Activated T-helper 17 cell treated with anti-CD3 and anti-CD28 coated beads, Interleukin-2, amount 50 U/mL, for 72 hours (primary cell): ENCODE data around the gene NT5C3A. TPM values are rescaled to one million over a fixed set of nuclear protein-coding genes. Genes with fewer than 3 reads are reported as not detected.
A peak's percentile ranks its signal among the peaks of the same experiment; 100 is the strongest.

Source experiments
- ATAC-seq: fragments of 150-1000 bp; cut with Tn5 transposase; replicated peaks from 2 replicates; pipeline ENCODE4 v1.10.0; 2021; ENCODE audit warnings: mild to moderate bottlenecking, moderate library complexity
- H3K27ac Mint-ChIP-seq: one replicate; pipeline ENCODE4 v1.8.0; 2022; ENCODE audit warnings: mixed read lengths
- H3K27me3 Mint-ChIP-seq: one replicate; pipeline ENCODE4 v1.8.0; 2022; ENCODE audit warnings: mixed read lengths
- H3K36me3 Mint-ChIP-seq: one replicate; pipeline ENCODE4 v1.8.0; 2022; ENCODE audit warnings: low read depth, mild to moderate bottlenecking, mixed read lengths
- H3K4me1 Mint-ChIP-seq: one replicate; pipeline ENCODE4 v1.8.0; 2022; ENCODE audit warnings: mixed read lengths
- H3K4me3 Mint-ChIP-seq: one replicate; pipeline ENCODE4 v1.8.0; 2022; ENCODE audit warnings: mild to moderate bottlenecking, mixed read lengths
- H3K9me3 Mint-ChIP-seq: one replicate; pipeline ENCODE4 v1.8.0; 2022; ENCODE audit warnings: mixed read lengths
- total RNA-seq, 2 donors: library from RNA; stranded (reverse); gene quantifications; one replicate each; pipeline ENCODE4 v1.2.3, GENCODE V29; 2022

NT5C3A gene
- total RNA-seq, 2 donors from 2014 or later: 35.0 to 35.7 TPM

DNA sequence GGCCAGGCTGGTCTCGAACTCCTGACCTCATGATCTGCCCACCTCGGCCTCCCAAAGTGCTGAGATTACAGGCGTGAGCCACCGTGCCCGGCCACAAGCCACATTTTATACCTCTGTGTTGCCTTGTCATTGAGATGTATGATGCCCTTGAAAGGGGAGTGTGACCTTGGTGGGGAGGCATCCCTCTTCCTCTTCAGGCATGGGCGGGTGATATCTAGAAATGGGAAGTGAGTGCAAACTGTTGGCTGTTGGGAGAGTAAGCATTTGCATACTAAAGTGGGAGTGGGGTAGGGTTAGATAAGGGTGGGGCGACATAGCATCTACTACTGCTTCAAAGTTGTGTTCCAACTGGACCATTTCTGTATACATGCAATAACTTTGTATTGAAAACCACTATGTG is 26.6 kb upstream of the NT5C3A start:
- Mint-ChIP-seq H3K9me3 (no peaks in the 10 kb centered on the region), H3K36me3 (peaks cover 16% of the 10 kb centered on the region), H3K27ac (no peak overlapping the region), H3K27me3 (no peaks in the 10 kb centered on the region), H3K4me3 (no peak overlapping the region), H3K4me1 (no peaks in the 10 kb centered on the region)
- no peak for ATAC-seq

DNA sequence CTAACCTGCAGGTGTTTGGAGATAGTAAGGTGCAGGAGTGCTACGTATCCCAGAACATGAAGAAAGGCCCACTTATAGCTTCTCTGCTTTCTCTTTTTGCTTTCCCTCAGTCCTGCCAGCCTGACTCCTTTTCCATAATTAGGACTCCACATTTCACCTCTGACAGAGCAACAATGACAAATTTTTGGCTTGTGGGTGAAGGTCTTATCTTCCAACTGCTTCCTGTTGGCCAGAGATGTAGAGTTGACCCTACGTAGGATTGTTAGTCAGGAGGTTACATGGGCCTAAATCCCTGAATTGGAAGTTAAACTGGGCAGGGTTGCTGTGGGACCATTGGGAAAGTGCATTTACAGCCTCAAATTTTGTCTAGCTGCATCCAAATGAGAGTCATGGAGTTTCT is 25.3 kb upstream of the NT5C3A start:
- no peaks in the 10 kb centered on the region for H3K4me1 Mint-ChIP-seq
- H3K36me3 Mint-ChIP-seq: peaks cover 4% of the 10 kb centered on the region
- H3K27ac Mint-ChIP-seq: no peak overlapping the region
- no peak overlapping the region for H3K4me3 Mint-ChIP-seq
- no peaks in the 10 kb centered on the region for H3K9me3 Mint-ChIP-seq
- H3K27me3 Mint-ChIP-seq: no peaks in the 10 kb centered on the region
- ATAC-seq: no peak

DNA sequence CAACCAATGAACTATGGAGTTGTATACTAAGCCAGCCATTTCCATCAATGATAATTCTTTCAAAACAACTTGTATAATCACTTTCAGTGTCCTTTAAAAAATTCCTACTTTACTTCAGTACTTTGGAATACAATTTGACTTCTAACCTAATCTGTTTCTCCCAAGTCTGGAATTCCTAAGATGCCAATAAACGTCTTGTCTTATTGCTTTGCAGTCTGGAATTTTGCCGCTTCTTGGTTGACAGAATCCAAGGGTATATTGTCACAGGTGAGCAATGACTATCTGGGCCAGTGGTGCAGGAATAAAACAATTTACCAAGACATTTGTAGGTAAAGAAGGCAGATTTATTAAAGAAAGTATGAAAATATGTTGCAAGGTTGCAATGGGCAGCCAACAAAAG is 24.8 kb upstream of the NT5C3A start:
- no peaks in the 10 kb centered on the region for H3K9me3 Mint-ChIP-seq
- no peak overlapping the region for H3K4me3 Mint-ChIP-seq
- H3K4me1 Mint-ChIP-seq: no peaks in the 10 kb centered on the region
- ATAC-seq: no peak
- no peak overlapping the region for H3K27ac Mint-ChIP-seq
- H3K36me3 Mint-ChIP-seq: no peaks in the 10 kb centered on the region
- H3K27me3 Mint-ChIP-seq: no peaks in the 10 kb centered on the region

DNA sequence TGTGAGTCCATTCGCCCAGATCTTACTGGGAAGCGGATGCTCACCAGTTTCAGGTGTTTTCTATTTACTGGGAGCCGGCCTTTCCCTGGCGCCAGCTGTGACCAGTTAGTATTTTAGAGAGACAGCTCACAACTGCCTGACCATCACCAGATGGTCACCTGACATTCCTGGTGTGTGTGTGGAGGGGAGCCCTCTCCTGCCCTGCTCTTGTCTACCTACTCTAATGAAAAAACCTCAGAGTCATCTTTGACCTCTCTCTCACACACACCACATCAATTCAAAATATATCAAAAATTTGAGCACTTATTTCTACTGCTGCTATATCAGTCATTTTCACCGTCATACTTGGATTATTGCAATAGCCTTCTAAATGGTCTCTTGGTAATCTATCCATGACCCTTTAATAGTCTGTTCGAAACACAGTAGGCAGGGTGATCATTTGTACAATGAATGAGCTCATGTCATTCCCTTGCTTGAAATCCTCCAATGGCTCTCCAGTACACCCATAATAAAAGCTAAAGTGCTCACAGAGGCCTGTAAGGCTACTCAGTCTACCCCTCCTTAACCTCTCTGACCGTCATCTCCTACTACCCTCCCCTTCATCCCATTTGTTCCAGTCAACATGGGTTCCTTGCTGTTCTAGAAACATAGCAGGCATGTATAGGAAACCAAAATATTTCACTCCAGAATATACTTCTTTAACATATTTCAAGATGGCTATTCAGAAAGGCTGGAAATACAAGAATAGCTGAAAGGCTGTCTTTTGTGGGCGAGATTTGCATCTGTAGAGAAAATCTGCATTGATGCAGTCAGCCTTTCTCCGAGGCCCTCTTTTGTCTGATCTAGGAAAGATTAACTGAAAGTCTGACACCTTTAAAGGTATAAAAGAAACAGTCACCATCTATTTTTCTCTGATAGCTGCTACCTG is 17.5 kb upstream of the NT5C3A start:
- H3K9me3 Mint-ChIP-seq: no peaks in the 10 kb centered on the region
- ATAC-seq: no peak
- H3K4me3 Mint-ChIP-seq: no peak overlapping the region
- H3K27ac Mint-ChIP-seq: no peak overlapping the region
- no peaks in the 10 kb centered on the region for H3K36me3 Mint-ChIP-seq
- no peaks in the 10 kb centered on the region for H3K27me3 Mint-ChIP-seq
- H3K4me1 Mint-ChIP-seq: no peaks in the 10 kb centered on the region

DNA sequence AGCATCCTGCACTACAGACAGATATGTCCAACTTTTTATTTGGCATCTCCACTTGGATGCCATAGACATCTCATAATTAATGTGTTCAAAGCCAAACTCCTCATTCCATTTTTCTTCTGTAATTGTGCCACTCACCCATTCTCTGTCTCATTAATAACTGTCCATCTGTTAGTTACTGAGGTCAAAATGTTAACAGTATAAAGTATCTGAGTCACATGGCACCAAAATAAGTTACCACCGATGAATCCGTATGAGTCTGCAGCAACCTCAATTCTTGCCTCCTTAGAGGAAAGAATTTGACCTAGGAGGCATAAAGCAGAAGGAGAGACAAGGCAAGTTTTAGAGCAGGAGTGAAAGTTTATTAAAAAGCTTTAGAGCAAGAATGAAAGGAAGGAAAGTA is 16.5 kb upstream of the NT5C3A start:
- Mint-ChIP-seq H3K4me1 (no peaks in the 10 kb centered on the region), H3K27me3 (no peaks in the 10 kb centered on the region), H3K27ac (no peak overlapping the region), H3K9me3 (no peaks in the 10 kb centered on the region), H3K4me3 (no peak overlapping the region), H3K36me3 (no peaks in the 10 kb centered on the region)
- ATAC-seq: no peak

DNA sequence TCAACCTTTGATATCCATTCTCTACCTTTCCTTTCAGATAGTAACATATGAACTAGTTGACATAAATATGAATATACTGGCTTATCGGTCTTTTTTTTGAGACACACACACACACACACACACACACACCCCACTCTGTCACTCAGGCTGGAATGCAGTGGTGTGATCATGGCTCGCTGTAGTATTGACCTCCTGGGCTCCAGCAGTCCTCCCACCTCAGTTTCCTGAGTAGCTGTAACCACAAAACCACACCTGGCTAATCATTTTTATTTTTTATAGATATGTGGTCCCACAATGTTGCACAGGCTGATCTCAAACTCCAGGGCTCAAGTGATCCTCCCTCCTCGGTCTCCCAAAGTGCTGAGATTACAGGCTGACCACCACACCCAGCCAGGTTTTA is 14.2 kb upstream of the NT5C3A start:
- Mint-ChIP-seq H3K4me1 (no peaks in the 10 kb centered on the region), H3K27ac (no peak overlapping the region), H3K36me3 (no peaks in the 10 kb centered on the region)

DNA sequence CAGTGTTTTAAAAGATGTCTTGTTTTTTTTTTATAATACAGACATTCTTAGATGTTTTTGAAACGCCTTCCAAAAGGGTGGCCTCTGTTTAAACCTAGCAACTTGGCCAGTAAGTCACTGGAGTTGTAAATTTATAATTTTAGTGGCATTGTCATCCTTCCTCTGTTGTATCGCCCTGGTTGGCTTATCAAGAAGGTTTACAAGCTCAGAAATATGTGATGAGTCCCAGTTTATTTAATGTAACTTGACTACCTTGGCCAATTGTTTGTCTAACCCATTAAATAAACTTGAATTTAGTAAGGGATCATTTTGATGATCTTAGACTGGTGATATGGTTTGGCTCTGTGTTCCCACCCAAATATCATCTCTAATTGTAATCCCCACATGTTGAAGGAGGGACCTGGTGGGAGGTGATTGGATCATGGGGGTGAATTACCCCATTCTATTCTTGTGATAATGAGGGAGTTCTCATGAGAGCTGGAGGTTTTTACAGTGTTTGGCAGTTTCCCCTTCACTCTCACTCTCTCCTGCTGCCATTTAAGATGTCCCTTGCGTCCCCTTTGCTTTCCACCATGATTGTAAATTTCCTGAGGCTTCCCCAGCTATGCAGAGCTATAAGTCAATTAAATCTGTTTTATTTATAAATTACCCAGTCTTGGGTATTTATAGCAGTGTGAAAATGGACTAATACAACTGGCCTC is 13.4 kb upstream of the NT5C3A start:
- Mint-ChIP-seq H3K4me1 (no peaks in the 10 kb centered on the region), H3K36me3 (no peaks in the 10 kb centered on the region), H3K4me3 (no peak overlapping the region), H3K9me3 (no peaks in the 10 kb centered on the region), H3K27me3 (peaks cover 7% of the 10 kb centered on the region), H3K27ac (no peak overlapping the region)
- ATAC-seq: no peak

More for the DNA sequence above, 14.2 kb upstream of the NT5C3A start:
- Mint-ChIP-seq H3K9me3 (no peaks in the 10 kb centered on the region), H3K4me3 (no peak overlapping the region), H3K27me3 (peaks cover 2% of the 10 kb centered on the region)
- peak; percentile 26 for ATAC-seq

DNA sequence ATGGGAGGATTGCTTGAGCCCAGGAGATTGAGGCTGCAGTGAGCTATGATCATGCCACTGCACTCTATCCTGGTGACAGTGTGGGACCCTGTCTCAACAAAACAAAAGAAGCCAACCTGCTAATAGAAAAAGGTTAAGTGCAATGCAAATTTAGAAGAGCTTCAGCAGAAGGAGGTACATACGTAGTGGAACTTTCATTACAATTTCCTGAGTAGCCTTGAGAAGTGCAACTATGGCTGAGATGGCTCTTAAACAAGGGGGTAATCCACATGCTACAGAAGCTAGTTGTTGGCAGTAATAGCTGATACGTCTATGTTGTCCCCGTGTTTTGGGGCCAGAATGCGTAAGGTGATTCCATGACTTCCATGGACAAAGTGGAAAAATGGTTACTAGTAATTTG is 10.7 kb upstream of the NT5C3A start:
- Mint-ChIP-seq H3K36me3 (no peaks in the 10 kb centered on the region), H3K27ac (no peak overlapping the region), H3K4me3 (no peak overlapping the region), H3K4me1 (no peaks in the 10 kb centered on the region), H3K27me3 (peaks cover 7% of the 10 kb centered on the region), H3K9me3 (peaks cover 9% of the 10 kb centered on the region)
- no peak for ATAC-seq

DNA sequence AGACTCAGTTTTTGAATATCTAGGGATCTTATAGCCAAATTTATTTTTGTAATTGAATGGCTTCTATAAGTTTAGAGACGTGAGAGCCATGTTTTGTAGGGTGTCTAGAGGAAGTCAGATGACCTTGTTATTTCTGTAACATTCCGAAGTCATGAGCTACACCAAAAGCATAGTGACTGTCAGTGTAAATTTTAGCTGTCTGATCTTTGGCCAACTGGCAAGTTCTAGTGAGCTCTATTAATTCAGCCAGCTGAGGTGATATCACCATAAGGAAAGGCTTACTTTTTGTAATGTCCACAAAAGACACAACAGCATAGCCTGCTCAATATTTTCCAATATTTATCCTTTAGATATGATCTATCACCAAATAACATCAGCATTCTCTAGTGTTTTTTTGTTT is 9.9 kb upstream of the NT5C3A start:
- peaks cover 9% of the 10 kb centered on the region for H3K9me3 Mint-ChIP-seq
- H3K36me3 Mint-ChIP-seq: no peaks in the 10 kb centered on the region
- ATAC-seq: no peak
- H3K27me3 Mint-ChIP-seq: peaks cover 7% of the 10 kb centered on the region
- H3K4me3 Mint-ChIP-seq: no peak overlapping the region
- no peaks in the 10 kb centered on the region for H3K4me1 Mint-ChIP-seq
- no peak overlapping the region for H3K27ac Mint-ChIP-seq

DNA sequence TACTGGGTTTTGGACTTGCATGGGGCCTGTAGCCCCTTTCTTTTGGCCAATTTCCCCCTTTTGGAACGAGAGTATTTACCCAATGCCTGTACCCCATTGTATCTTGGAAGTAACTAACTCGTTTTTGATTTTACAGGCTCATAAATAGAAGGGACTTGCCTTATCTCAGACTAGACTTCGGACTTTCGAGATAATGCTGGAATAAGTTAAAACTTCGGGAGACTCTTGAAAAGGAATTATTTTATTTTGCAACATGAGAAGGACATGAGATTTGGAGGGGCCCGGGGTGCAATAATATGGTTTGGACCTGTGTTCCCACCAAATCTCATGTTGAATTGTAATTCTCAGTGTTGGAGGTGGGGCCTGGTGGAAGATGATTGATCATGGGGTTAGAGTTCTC is 8.3 kb upstream of the NT5C3A start:
- Mint-ChIP-seq H3K27me3 (peaks cover 7% of the 10 kb centered on the region), H3K27ac (no peak overlapping the region), H3K4me3 (no peak overlapping the region), H3K4me1 (no peaks in the 10 kb centered on the region), H3K9me3 (peaks cover 9% of the 10 kb centered on the region), H3K36me3 (no peaks in the 10 kb centered on the region)
- ATAC-seq: no peak

DNA sequence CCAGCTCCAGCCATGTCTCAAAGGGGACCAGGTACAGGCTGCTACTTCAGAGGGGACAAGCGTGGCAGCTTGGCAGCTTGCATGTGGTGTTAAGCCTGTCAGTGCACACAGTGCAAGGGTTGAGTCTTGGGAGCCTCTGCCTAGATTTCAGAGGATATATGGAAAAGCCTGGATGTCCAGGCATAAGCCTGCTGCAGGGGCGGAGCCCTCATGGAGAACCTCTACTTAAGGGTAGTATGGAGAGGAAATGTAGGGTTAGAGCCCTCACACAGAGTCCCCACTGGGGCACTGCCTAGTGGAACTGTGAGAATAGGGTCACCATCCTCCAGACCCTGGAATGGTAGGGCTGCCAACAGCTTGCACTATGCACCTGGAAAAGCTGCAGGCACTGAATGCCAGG is 7.7 kb upstream of the NT5C3A start:
- ATAC-seq: no peak
- no peaks in the 10 kb centered on the region for H3K36me3 Mint-ChIP-seq
- no peak overlapping the region for H3K27ac Mint-ChIP-seq
- H3K4me3 Mint-ChIP-seq: no peak overlapping the region
- H3K4me1 Mint-ChIP-seq: no peaks in the 10 kb centered on the region
- peaks cover 7% of the 10 kb centered on the region for H3K27me3 Mint-ChIP-seq
- peaks cover 9% of the 10 kb centered on the region for H3K9me3 Mint-ChIP-seq

DNA sequence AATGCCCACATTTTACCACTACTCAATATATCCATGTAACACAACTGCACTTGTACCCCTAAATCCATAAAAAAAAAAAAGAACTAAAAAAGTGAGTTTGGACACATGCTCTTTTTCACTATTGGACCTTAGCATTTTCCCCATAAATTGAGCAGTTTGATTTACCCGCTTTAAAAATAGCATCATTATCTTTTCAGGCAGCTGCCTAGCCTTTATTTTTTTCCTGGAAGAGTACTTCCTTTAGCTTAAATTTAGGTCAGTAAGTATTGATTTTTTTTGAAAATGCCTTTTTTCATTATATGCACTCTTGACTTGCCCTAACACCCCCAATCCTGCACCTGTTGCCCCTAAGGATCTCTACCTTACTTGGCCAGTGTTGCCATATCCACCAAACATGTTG is 5.3 kb upstream of the NT5C3A start:
- Mint-ChIP-seq H3K4me1 (no peaks in the 10 kb centered on the region), H3K9me3 (peaks cover 9% of the 10 kb centered on the region), H3K4me3 (no peak overlapping the region), H3K27ac (no peak overlapping the region), H3K36me3 (no peaks in the 10 kb centered on the region), H3K27me3 (peaks cover 7% of the 10 kb centered on the region)
- no peak for ATAC-seq

DNA sequence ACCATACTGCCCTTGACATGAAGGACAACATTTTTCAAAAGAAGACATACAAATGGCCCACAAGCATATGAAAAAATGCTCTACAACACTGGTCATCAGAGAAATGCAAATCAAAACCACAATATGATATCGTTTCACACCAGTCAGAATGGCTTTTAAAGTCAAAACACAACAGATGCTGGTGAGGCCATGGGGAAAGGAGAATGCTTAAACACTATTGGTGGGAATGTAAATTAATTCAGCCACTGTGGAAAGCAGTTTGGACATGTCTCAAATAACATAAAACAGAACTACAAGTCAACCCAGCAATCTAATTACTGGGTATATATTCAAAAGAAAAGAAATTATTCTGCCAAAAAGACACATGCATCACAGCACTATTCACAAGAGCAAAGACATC is 4.2 kb upstream of the NT5C3A start:
- Mint-ChIP-seq H3K27me3 (peaks cover 6% of the 10 kb centered on the region), H3K9me3 (peaks cover 9% of the 10 kb centered on the region), H3K4me1 (no peaks in the 10 kb centered on the region), H3K36me3 (no peaks in the 10 kb centered on the region), H3K27ac (no peak overlapping the region), H3K4me3 (no peak overlapping the region)
- ATAC-seq: no peak

DNA sequence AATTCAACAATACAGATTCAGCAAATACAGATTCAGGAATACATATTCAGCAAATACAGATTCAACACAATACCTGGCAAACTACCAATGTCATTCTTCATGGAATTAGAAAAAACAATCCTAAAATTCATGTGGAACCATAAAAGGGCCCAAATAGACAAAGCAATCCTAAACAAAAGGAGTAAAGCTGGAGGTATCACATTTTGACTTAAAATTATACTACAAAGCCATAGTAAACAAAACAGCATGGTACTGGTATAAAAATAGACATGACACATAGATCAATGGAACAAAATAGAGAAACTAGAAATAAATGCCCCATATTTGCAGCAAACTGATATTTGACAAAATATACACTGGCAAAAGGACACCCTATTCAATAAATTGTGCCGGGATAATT is 3.4 kb upstream of the NT5C3A start:
- H3K9me3 Mint-ChIP-seq: peaks cover 9% of the 10 kb centered on the region
- no peaks in the 10 kb centered on the region for H3K27me3 Mint-ChIP-seq
- no peak for ATAC-seq
- H3K4me1 Mint-ChIP-seq: no peaks in the 10 kb centered on the region
- no peak overlapping the region for H3K4me3 Mint-ChIP-seq
- H3K36me3 Mint-ChIP-seq: peaks cover 1% of the 10 kb centered on the region
- H3K27ac Mint-ChIP-seq: no peak overlapping the region

DNA sequence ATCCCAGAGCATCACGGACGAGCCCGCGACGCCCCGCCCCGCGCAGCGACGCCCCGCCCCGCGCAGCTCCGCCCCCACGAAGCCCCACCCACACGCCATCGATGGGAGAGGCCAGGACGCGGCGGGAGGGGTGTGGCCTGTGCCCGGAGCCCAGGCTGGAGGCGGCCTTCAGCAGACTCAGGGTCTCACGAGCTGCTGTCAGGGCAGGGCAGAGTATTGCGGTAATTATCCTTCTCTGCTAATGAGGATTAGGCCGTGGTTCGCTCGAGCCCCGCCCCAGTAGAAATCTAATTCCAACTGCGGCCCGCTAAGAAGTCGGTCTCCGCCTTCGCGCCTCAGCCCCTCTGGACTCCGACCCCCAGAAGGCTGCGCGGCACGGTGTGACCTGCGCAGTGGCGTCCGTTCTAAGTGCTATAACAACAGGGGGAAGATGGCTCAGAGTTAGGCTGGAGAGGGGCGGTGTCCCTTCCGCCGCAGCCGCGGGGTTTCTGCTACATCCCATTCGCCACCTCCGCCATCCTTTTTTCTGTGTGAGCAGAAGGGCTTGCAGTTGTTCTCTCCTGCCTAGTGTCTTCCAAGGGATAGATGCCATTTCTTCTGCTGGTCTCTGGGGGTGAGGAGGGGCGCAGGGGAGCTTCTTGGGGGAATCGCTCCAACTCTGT is 337 bp upstream of the NT5C3A start:
- Mint-ChIP-seq H3K27ac (peak overlapping the region; percentile 98), H3K27me3 (no peaks in the 10 kb centered on the region), H3K9me3 (no peaks in the 10 kb centered on the region), H3K4me1 (peaks cover 22% of the 10 kb centered on the region), H3K36me3 (peaks cover 24% of the 10 kb centered on the region), H3K4me3 (peak overlapping the region; percentile 99)
- peak; percentile 92 for ATAC-seq
